B cell (primary cell): ENCODE data around the gene ADARB2. TPM values are rescaled to one million over a fixed set of nuclear protein-coding genes. Genes with fewer than 3 reads are reported as not detected.

Source experiments
- ATAC-seq: fragments of 200-7000 bp; cut with Tn5 transposase; one replicate; pipeline ENCODE4 v1.10.0; 2021; ENCODE audit warnings: low read depth, mild to moderate bottlenecking, moderate number of reproducible peaks, moderate library complexity
- CTCF ChIA-PET: fragments of 350-600 bp; sonication (Branson Sonifier 250); formaldehyde crosslinking; loops from one replicate; lab custom pipeline; 2021; ENCODE audit warnings: antibody characterized with exemption, inconsistent platforms; lab: Charles Lee
- POLR2A ChIA-PET: fragments of 350-600 bp; sonication (Branson Sonifier 250); formaldehyde crosslinking; loops from one replicate; lab custom pipeline; 2021; ENCODE audit warnings: antibody characterized with exemption; lab: Charles Lee
- DNase-seq: peaks from one replicate; pipeline ENCODE4 v3.0.0; 2013
- H2AFZ ChIP-seq: 2 replicates; pipeline ENCODE4 v1.6.1; 2012; ENCODE audit warnings: mild to moderate bottlenecking, low read depth, low read length; ENCODE audit not compliant: insufficient read depth, poor library complexity, severe bottlenecking
- H3K27ac ChIP-seq, 2 donors: 1 replicate in 1 of 2; 2 replicates in 1 of 2; pipeline ENCODE4 v1.5.1; 2012 to 2013; ENCODE audit warnings: low read length in 2 of 2, mild to moderate bottlenecking in 2 of 2, moderate library complexity in 1 of 2
- H3K27me3 ChIP-seq, 4 experiments: fragments of 200-600 bp in 1 of 4; sonication (generic) in 1 of 4; replicated peaks in 1 of 4; 1 replicate in 2 of 4; 2 replicates in 2 of 4; pipeline versions ENCODE4 v1.6.1 to v1.7.0; 2013 to 2016; ENCODE audit warnings: low read length in 3 of 4, mild to moderate bottlenecking in 2 of 4, mixed read lengths in 1 of 4, moderate library complexity in 1 of 4; ENCODE audit not compliant: insufficient read depth in 4 of 4, control insufficient read depth in 3 of 4; ENCODE audit errors: control extremely low read depth in 1 of 4
- H3K36me3 ChIP-seq, 2 experiments: replicated peaks in 1 of 2; 1 replicate in 1 of 2; 2 replicates in 1 of 2; pipeline versions ENCODE4 v1.6.1 to v1.7.1; 2013; ENCODE audit warnings: low read length in 1 of 2; ENCODE audit not compliant: insufficient read depth in 2 of 2, control insufficient read depth in 1 of 2; ENCODE audit errors: control extremely low read depth in 1 of 2, extremely low read depth in 1 of 2
- H3K4me1 ChIP-seq, 2 donors: fragments of 200-600 bp in 1 of 2; sonication (generic) in 1 of 2; 1 replicate in 1 of 2; 2 replicates in 1 of 2; pipeline versions ENCODE4 v1.5.1 to v1.6.1; 2013 to 2017; ENCODE audit warnings: low read length in 2 of 2; ENCODE audit not compliant: control insufficient read depth in 2 of 2, insufficient read depth in 2 of 2
- H3K4me2 ChIP-seq: replicated peaks from 2 replicates; pipeline ENCODE3; 2012; ENCODE audit warnings: mild to moderate bottlenecking, low read depth, low read length; ENCODE audit not compliant: poor library complexity, severe bottlenecking
- H3K4me3 ChIP-seq, 5 experiments: fragments of 200-600 bp in 1 of 5; sonication (generic) in 1 of 5; 1 replicate in 3 of 5; 2 replicates in 2 of 5; pipeline versions ENCODE4 v1.5.1 to v1.7.0; 2011 to 2016; ENCODE audit warnings: low read length in 4 of 5, mild to moderate bottlenecking in 4 of 5, low read depth in 2 of 5, control low read depth in 1 of 5, moderate library complexity in 1 of 5; ENCODE audit not compliant: insufficient read depth in 1 of 5; ENCODE audit errors: control extremely low read depth in 1 of 5, extremely low read depth in 1 of 5
- H3K79me2 ChIP-seq: fragments of 200-600 bp; sonication (generic); one replicate; pipeline ENCODE4 v1.6.0; 2016; ENCODE audit warnings: low read length; ENCODE audit not compliant: control insufficient read depth, insufficient read depth
- H3K9ac ChIP-seq: fragments of 200-600 bp; sonication (generic); 2 replicates; pipeline ENCODE4 v1.6.1; 2017; ENCODE audit warnings: mild to moderate bottlenecking, low read length, moderate library complexity
- H3K9me3 ChIP-seq, 3 donors: one replicate each; pipeline versions ENCODE4 v1.6.1 to v1.7.1; 2013; ENCODE audit warnings: low read length in 2 of 3; ENCODE audit not compliant: control insufficient read depth in 2 of 3, insufficient read depth in 1 of 3; ENCODE audit errors: control extremely low read depth in 1 of 3
- H4K20me1 ChIP-seq: 2 replicates; pipeline ENCODE4 v1.6.0; 2012; ENCODE audit warnings: mild to moderate bottlenecking, low read length; ENCODE audit not compliant: insufficient read depth, control insufficient read depth, poor library complexity, severe bottlenecking
- H3K27ac Mint-ChIP-seq: one replicate; pipeline ENCODE4 v1.8.0; 2021; ENCODE audit warnings: mixed read lengths
- H3K27me3 Mint-ChIP-seq: one replicate; pipeline ENCODE4 v1.8.0; 2021; ENCODE audit warnings: mixed read lengths
- H3K4me1 Mint-ChIP-seq: one replicate; pipeline ENCODE4 v1.8.0; 2021; ENCODE audit warnings: mixed read lengths
- H3K4me3 Mint-ChIP-seq: one replicate; pipeline ENCODE4 v1.8.0; 2021; ENCODE audit warnings: mixed read lengths
- H3K9me3 Mint-ChIP-seq: one replicate; pipeline ENCODE4 v1.8.0; 2022; ENCODE audit warnings: mixed read lengths; ENCODE audit not compliant: insufficient read depth
- EZH2 ChIP-seq: IDR thresholded peaks from 2 replicates; pipeline ENCODE4 v1.6.1; 2012; ENCODE audit warnings: borderline replicate concordance, low read depth, mild to moderate bottlenecking, moderate library complexity, low read length; ENCODE audit not compliant: insufficient read depth, poor library complexity, severe bottlenecking
- WGBS: methylation state at CpG from one replicate; pipeline ENCODE4 v1.1.5; 2013; ENCODE audit warnings: missing lambda C conversion rate; ENCODE audit not compliant: insufficient coverage; 5-methylcytosine and 5-hydroxymethylcytosine counted together
- intact Hi-C: fragments of 100-400 bp; cut with micrococcal nuclease; formaldehyde crosslinking; loops from one replicate; pipeline ENCODE4 v1.10.0; 2022
- polyA plus RNA-seq: library from polyadenylated mRNA; depleted of rRNA; stranded (reverse); fragments of >200 nt; gene quantifications from 2 replicates; pipeline ENCODE4 v1.2.3, GENCODE V29; 2012
- total RNA-seq, 2 donors: library from RNA; stranded (reverse); fragments of 120-200 nt in 1 of 2; gene quantifications; 1 replicate in 1 of 2; 2 replicates in 1 of 2; pipeline versions ENCODE4 v1.2.3 to v1.2.4, GENCODE V29; 2013 to 2022
- TF ChIP-seq, protein P1 (sequence below): fragments of 200-600 bp; IDR thresholded peaks from one replicate; pipeline ENCODE4 v1.8.0; 2022; ENCODE audit warnings: antibody characterized with exemption, mild to moderate bottlenecking

ADARB2 gene
- total and polyA plus RNA-seq, 2 donors (not counting 1 experiment from before 2014, with no cell fraction given), result 0.13 to 0.96 TPM

DNA sequence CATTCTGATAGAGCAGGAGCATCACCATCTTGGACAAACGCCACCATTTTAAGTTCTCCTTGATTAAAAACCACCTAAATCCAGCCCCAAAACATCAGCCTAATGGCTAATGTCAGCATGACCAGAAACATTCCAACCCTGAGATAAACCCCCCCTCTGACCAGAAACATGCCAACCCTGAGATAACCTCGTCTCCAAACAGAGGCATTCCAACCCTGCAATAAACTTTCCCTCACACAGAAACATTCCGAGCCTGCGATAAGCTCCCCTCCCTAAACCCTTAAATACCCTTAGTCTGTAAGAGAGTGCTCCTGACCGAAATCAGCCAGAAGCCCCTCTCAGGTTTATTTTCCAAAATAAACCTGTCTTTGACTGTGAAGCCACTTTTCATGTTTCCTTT lies 76.5 kb downstream of the ADARB2 start:
- Mint-ChIP-seq H3K27me3 (peaks cover 19% of the 10 kb centered on the region), H3K4me1 (peaks cover 50% of the 10 kb centered on the region), H3K4me3 (peak overlapping the region; percentile 34), H3K27ac (peak overlapping the region; percentile 75), H3K9me3 (no peaks in the 10 kb centered on the region)
- Histone ChIP-seq H3K27ac (no peak overlapping the region), H3K27me3 (peaks cover 0 to 5% (median 2%) of the 10 kb centered on the region in 4 experiments), H4K20me1 (no peaks in the 10 kb centered on the region), H3K79me2 (no peaks in the 10 kb centered on the region), H2AFZ (no peak overlapping the region), H3K4me2 (peak overlapping the region; percentile 66), H3K36me3 (no peaks in the 10 kb centered on the region), H3K4me3 (no peak overlapping the region), H3K4me1 (peaks cover 31 to 32% of the 10 kb centered on the region in 2 donors), H3K9ac (no peak overlapping the region), H3K9me3 (peaks cover 0 to 3% (median 0%) of the 10 kb centered on the region in 3 donors)
- CTCF ChIA-PET, result no interaction called here
- no peak for ATAC-seq
- intact Hi-C loops, result loop anchor here (10.0 kb wide), 1 partner anchor 74 kb away; the partner anchor contains the start of gene ADARB2
- 98% methylated on average over 5 of the region's 5 CpGs for WGBS
- TF ChIP-seq, protein P1, sequence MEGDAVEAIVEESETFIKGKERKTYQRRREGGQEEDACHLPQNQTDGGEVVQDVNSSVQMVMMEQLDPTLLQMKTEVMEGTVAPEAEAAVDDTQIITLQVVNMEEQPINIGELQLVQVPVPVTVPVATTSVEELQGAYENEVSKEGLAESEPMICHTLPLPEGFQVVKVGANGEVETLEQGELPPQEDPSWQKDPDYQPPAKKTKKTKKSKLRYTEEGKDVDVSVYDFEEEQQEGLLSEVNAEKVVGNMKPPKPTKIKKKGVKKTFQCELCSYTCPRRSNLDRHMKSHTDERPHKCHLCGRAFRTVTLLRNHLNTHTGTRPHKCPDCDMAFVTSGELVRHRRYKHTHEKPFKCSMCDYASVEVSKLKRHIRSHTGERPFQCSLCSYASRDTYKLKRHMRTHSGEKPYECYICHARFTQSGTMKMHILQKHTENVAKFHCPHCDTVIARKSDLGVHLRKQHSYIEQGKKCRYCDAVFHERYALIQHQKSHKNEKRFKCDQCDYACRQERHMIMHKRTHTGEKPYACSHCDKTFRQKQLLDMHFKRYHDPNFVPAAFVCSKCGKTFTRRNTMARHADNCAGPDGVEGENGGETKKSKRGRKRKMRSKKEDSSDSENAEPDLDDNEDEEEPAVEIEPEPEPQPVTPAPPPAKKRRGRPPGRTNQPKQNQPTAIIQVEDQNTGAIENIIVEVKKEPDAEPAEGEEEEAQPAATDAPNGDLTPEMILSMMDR, result no peak
- TF ChIP-seq EZH2, result no peak
- DNase-seq, result no peak
- POLR2A ChIA-PET, result no interaction called here

DNA sequence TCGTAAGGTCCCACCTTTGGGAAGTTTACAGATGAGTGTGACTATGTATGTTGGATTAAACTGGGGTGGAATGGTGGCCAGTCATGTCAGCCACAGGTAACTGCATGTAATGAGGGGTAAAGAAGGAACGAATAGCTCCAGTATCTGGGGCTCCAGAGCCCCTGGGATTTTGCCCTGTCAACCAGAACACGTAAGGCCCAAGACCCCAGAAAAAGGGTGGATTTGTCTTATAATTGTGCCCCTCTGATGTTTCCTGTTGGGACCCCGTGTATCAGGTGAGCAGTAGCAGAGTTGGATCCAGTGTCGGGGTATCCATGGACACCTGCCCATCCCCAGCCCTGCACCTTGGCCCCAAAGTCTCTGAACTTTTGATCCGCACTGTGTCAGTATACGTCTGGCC lies 76.9 kb downstream of the ADARB2 start:
- no peak overlapping the region for H3K4me2 ChIP-seq
- intact Hi-C loops, result loop anchor here (10.0 kb wide), 1 partner anchor 74 kb away; the partner anchor contains the start of gene ADARB2
- DNase-seq, result no peak
- Mint-ChIP-seq H3K9me3 (no peaks in the 10 kb centered on the region), H3K4me1 (peaks cover 50% of the 10 kb centered on the region), H3K27ac (no peak overlapping the region), H3K27me3 (peaks cover 19% of the 10 kb centered on the region), H3K4me3 (no peak overlapping the region)
- no peak overlapping the region for H3K27ac ChIP-seq
- H3K79me2 ChIP-seq, result no peaks in the 10 kb centered on the region
- TF ChIP-seq EZH2, result no peak
- TF ChIP-seq, protein P1, result no peak
- ChIA-PET POLR2A (interaction anchor here (0.8 kb wide), 1 partner anchor 220 kb away, joined by 3 read pairs; no protein-coding TSS in a partner anchor), CTCF (no interaction called here)
- ATAC-seq, result no peak
- H3K9me3 ChIP-seq, result peaks cover 0 to 3% (median 0%) of the 10 kb centered on the region in 3 donors
- H3K9ac ChIP-seq, result no peak overlapping the region
- no peaks in the 10 kb centered on the region for H3K36me3 ChIP-seq
- WGBS, result 93% methylated on average over 6 of the region's 7 CpGs
- H3K4me3 ChIP-seq, result no peak overlapping the region
- no peak overlapping the region for H2AFZ ChIP-seq
- H4K20me1 ChIP-seq, result no peaks in the 10 kb centered on the region
- H3K27me3 ChIP-seq, result peaks cover 0 to 5% (median 2%) of the 10 kb centered on the region in 4 experiments
- peaks cover 31 to 32% of the 10 kb centered on the region in 2 donors for H3K4me1 ChIP-seq
